Lung (tissue), 16 donors: ENCODE results near the gene ELFN1. TPM values are rescaled to one million over a fixed set of nuclear protein-coding genes. Genes with fewer than 3 reads are reported as not detected.

Experiments used
- ATAC-seq: fragments of 200-7000 bp; cut with Tn5 transposase; one replicate; pipeline ENCODE4 v1.9.1; 2020; ENCODE audit warnings: moderate number of reproducible peaks; ENCODE audit not compliant: insufficient read depth, low FRiP score
- DNase-seq, 3 donors: peaks; one replicate each; pipeline ENCODE4 v3.0.0-alpha.2; 2013 to 2017
- H3K27ac ChIP-seq, 2 donors: one replicate each; pipeline ENCODE4 v1.5.1; 2013; ENCODE audit warnings: mild to moderate bottlenecking in 2 of 2, moderate library complexity in 2 of 2, control low read depth in 1 of 2, inconsistent platforms in 1 of 2, low read depth in 1 of 2, low read length in 1 of 2
- H3K27me3 ChIP-seq, 3 donors: one replicate each; pipeline ENCODE4 v1.5.1; 2013; ENCODE audit warnings: low read length in 2 of 3; ENCODE audit not compliant: control insufficient read depth in 3 of 3, insufficient read depth in 3 of 3
- H3K36me3 ChIP-seq, 4 donors: one replicate each; pipeline ENCODE4 v1.5.1; 2013; ENCODE audit warnings: low read length in 4 of 4, mild to moderate bottlenecking in 1 of 4, moderate library complexity in 1 of 4; ENCODE audit not compliant: control insufficient read depth in 4 of 4, insufficient read depth in 4 of 4
- H3K4me1 ChIP-seq, 5 donors: one replicate each; pipeline ENCODE4 v1.5.1; 2013; ENCODE audit warnings: low read length in 5 of 5, mild to moderate bottlenecking in 2 of 5, moderate library complexity in 1 of 5; ENCODE audit not compliant: control insufficient read depth in 5 of 5, insufficient read depth in 5 of 5
- H3K4me3 ChIP-seq: one replicate; pipeline ENCODE4 v1.5.1; 2013; ENCODE audit warnings: mild to moderate bottlenecking, control low read depth, moderate library complexity
- H3K9ac ChIP-seq, 2 donors: one replicate each; pipeline ENCODE4 v1.5.1; 2013; ENCODE audit warnings: low read length in 2 of 2, control low read depth in 1 of 2; ENCODE audit not compliant: insufficient read depth in 1 of 2
- H3K9me3 ChIP-seq, 4 donors: one replicate each; pipeline ENCODE4 v1.5.1; 2013; ENCODE audit warnings: low read length in 3 of 4, mild to moderate bottlenecking in 1 of 4, moderate library complexity in 1 of 4; ENCODE audit not compliant: control insufficient read depth in 4 of 4, insufficient read depth in 3 of 4
- WGBS, 2 donors: extraction: QIAGEN DNeasy Blood & Tissue Kit; methylation state at CpG; one replicate each; pipeline ENCODE4 v1.1.7; 2013; 5-methylcytosine and 5-hydroxymethylcytosine counted together
- long read RNA-seq, 5 donors: transcript quantifications; one replicate each; lab custom pipeline, GENCODE V29; 2026
- polyA plus RNA-seq, 2 donors: library from polyadenylated mRNA; stranded (reverse); fragments of 200-250 nt; gene quantifications; one replicate each; pipeline ENCODE4 v1.2.1, GENCODE V29; 2013
- total RNA-seq, 2 donors: library from RNA; depleted of rRNA in 1 of 2; stranded (reverse); fragments of >200 nt in 1 of 2; gene quantifications; one replicate each; pipeline ENCODE4 v1.2.1, GENCODE V29; 2014 to 2021
- TF ChIP-seq, protein P1 (sequence below): IDR thresholded peaks from 2 replicates; pipeline ENCODE4 v1.5.1; 2012; ENCODE audit warnings: mild to moderate bottlenecking; ENCODE audit errors: control extremely low read depth, extremely low read depth
- donor health status: control.
- donor health status: control.
- donor health status: Bipolar disorder and iron deficiency.
- donor health status: healthy.
- donor health status: DM: yes; HTN: yes; CAD: no.

ELFN1 gene
- total RNA-seq (1 to 10 TPM in 1 of 2 donors, under 1 TPM in 1; 0.89 to 1.1 TPM), polyA plus RNA-seq (1 to 10 TPM in 1 of 2 donors, under 1 TPM in 1; 0.43 to 1.4 TPM)
- long read RNA-seq, donor 1, partial matches to known transcripts = 0 of 1 reads
- long read RNA-seq, donor 1, other reads (novel, unspliced or antisense) = 0 of 1 reads
- long read RNA-seq, donor 2 = 0 reads
- long read RNA-seq, donor 3 = 0 reads
- long read RNA-seq, donor 4, partial matches to known transcripts = 0 of 1 reads
- long read RNA-seq, donor 4, other reads (novel, unspliced or antisense) = 0 of 1 reads
- long read RNA-seq, donor 5 = 0 reads

- Histone ChIP-seq H3K9ac (no peak within 1 kb of the TSS), H3K4me1 (peaks cover 0 to 23% (median 3%) of the 10 kb centered on the region in 5 donors), H3K36me3 (no peaks in the 10 kb centered on the region), H3K27ac (no peak within 1 kb of the TSS), H3K27me3 (peaks cover 0 to 24% (median 15%) of the 10 kb centered on the region in 3 donors), H3K9me3 (peaks cover 0 to 3% (median 0%) of the 10 kb centered on the region in 4 donors), H3K4me3 (no peak within 1 kb of the TSS)
- ATAC-seq = no peak
- TF ChIP-seq, protein P1, sequence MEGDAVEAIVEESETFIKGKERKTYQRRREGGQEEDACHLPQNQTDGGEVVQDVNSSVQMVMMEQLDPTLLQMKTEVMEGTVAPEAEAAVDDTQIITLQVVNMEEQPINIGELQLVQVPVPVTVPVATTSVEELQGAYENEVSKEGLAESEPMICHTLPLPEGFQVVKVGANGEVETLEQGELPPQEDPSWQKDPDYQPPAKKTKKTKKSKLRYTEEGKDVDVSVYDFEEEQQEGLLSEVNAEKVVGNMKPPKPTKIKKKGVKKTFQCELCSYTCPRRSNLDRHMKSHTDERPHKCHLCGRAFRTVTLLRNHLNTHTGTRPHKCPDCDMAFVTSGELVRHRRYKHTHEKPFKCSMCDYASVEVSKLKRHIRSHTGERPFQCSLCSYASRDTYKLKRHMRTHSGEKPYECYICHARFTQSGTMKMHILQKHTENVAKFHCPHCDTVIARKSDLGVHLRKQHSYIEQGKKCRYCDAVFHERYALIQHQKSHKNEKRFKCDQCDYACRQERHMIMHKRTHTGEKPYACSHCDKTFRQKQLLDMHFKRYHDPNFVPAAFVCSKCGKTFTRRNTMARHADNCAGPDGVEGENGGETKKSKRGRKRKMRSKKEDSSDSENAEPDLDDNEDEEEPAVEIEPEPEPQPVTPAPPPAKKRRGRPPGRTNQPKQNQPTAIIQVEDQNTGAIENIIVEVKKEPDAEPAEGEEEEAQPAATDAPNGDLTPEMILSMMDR = no peak
- WGBS, 2 donors = 2% methylated on average over 63 to 110 of the region's 110 CpGs
- DNase-seq = peak; percentile 91 to 93 (median 92)
These were observed at the start of gene ELFN1 for GRCh38 chr7:1669954-1670893. TSS of gene ELFN1 (plus strand) at chr7:1670277. CDS start at chr7:1744597, 74,320 bp downstream.

- DNase-seq = no peak
- 90% methylated on average over 27 of the region's 27 CpGs for WGBS, 2 donors
- Histone ChIP-seq H3K27ac (no peak overlapping the region), H3K9ac (no peak overlapping the region), H3K27me3 (no peaks in the 10 kb centered on the region), H3K4me3 (no peak overlapping the region), H3K4me1 (no peaks in the 10 kb centered on the region), H3K9me3 (peaks cover 0 to 9% (median 0%) of the 10 kb centered on the region in 4 donors), H3K36me3 (no peaks in the 10 kb centered on the region)
- TF ChIP-seq, protein P1 = no peak
- no peak for ATAC-seq
These were observed 49.2 kb upstream of the ELFN1 start for GRCh38 chr7:1620835-1621234.

GRCh38 chr7:1621718-1622117 lies 48.4 kb upstream of the ELFN1 start:
- ATAC-seq (no peak), DNase-seq (no peak)
- 90 to 93% methylated on average over 13 of the region's 13 CpGs for WGBS, 2 donors
- TF ChIP-seq, protein P1 = no peak
- Histone ChIP-seq H3K27me3 (no peaks in the 10 kb centered on the region), H3K4me3 (no peak overlapping the region), H3K9ac (no peak overlapping the region), H3K9me3 (peaks cover 0 to 7% (median under 1%) of the 10 kb centered on the region in 4 donors), H3K27ac (no peak overlapping the region), H3K36me3 (no peaks in the 10 kb centered on the region), H3K4me1 (no peaks in the 10 kb centered on the region)
